GM21367 (cell line): ENCODE data around the gene NALF2.

Experiments used
- ATAC-seq: cut with Tn5 transposase; IDR thresholded peaks from one replicate; pipeline ENCODE4 v1.9.1; 2021; ENCODE audit not compliant: unreplicated experiment

NALF2 gene

GRCh38 chrX:69503782-69504625 lies at the start of gene NALF2:
Gene NALF2, plus strand, starts transcription at chrX:69504326. Its CDS starts 957 bp downstream, at chrX:69505283.
- no peak for ATAC-seq

GRCh38 chrX:69457756-69458155 lies 46.4 kb upstream of the NALF2 start:
- ATAC-seq = no peak

DNA sequence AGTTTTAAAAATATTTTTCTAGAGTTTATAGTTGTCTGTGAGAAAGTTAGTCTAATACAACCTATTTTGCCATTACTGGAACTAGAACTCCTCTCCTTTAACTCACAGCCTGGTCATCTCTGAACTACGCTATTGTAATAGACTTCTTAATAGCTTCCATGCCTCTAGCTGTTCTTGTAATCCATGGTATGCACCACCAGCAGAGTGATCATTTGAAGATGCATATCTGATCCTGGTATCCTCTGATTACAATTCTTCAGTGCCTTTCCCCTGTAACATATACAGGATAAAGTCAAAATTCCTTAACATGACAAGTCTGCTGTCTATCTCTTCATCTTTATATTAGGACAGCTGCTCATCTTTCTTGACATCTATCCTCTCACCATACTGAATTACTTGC lies 37.6 kb upstream of the NALF2 start:
- no peak for ATAC-seq

GRCh38 chrX:69469975-69470374 lies 34.2 kb upstream of the NALF2 start:
- no peak for ATAC-seq

DNA sequence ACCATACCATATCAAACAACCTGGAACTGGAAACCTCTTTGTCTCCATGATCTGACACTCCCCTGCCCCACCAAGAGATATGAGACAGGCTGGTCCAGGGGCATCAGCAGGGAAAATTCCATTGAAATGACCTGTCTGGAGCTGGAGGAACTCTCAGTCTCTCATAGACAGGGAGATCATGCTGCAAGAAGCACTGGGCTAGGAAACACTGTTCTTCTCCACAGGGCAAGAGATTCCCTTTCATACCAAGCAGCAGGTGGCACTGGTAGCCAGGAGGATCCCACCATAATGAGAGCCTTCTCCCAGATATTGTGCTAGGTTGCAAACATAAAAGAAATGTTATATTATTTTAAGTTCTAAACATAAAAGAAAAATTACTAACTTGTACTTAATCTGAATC lies 14.5 kb upstream of the NALF2 start:
- ATAC-seq = no peak

GRCh38 chrX:69493193-69493592 lies 10.9 kb upstream of the NALF2 start:
- no peak for ATAC-seq

- no peak for ATAC-seq
These were observed 10.4 kb upstream of the NALF2 start for GRCh38 chrX:69493766-69494165.

GRCh38 chrX:69496183-69496582 lies 7.9 kb upstream of the NALF2 start:
- ATAC-seq = no peak

- no peak for ATAC-seq
These were observed 2.7 kb upstream of the NALF2 start for GRCh38 chrX:69501429-69501828.

DNA sequence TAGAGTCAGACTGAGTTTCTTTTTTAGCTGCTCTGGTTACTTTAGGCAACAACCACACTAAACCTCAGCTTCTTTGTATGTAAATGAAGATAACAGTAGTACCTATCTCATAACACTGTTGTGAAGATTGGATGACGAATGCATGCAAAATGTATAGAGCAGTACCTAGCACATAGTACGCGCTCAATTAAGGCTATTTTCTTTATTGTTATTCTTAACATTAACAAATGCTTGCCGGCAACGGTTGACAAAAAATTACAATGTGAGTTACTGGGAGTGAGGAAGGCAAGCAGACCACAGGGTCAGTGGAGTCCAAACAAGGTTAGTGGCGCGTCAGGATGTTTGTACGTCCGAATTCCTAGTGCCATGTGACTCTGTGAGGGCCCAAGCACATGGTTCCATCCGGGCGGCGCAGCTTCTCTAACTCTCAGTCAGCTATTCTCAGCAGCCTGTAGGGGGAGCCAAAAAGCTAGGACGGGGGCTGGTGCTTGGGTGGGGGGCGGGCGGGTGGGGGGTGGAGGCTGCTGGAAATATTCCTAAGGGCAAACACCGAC lies 821 bp upstream of the NALF2 start:
- ATAC-seq = no peak

GRCh38 chrX:69504626-69505612 lies 793 bp downstream of the NALF2 start:
- ATAC-seq = no peak

GRCh38 chrX:69505772-69506616 lies 1.9 kb downstream of the NALF2 start:
- no peak for ATAC-seq

GRCh38 chrX:69506617-69507499 lies 2.7 kb downstream of the NALF2 start:
- no peak for ATAC-seq

DNA sequence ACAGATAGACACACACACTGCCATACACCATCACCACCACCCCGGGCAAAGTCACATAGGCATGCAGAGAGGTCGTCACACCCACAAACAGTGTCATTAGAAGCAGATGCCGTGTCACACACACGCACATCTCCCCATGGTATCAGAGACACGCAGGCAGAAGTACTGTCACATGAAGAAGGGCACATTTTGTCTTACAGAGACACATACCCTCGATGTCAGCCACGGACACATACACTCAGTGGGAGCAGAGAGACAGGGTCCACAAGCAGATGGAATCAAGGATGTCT lies 3.3 kb downstream of the NALF2 start:
- no peak for ATAC-seq

DNA sequence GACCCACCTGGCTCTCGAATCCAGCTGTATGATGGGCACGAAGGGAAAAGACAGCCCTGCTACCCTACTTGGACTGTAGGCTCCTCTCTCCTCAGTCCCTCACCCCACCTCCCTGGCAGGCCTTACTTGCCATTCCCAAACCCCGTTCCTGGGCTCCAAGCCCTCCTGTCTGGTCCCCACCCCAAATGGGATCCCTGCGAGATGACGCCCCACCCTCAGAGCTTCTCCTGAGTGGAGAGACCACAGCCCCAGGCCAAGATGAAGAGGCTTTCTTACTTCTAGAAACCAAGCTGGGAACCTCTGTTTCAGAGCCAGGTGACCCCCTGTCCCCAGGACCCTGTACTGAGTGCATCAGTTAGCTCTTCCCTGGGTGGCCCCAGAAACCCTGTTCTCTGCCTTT lies 4.5 kb downstream of the NALF2 start:
- ATAC-seq = no peak

GRCh38 chrX:69510137-69510715 lies 6.1 kb downstream of the NALF2 start:
- no peak for ATAC-seq

- no peak for ATAC-seq
These were observed 6.9 kb downstream of the NALF2 start for GRCh38 chrX:69510914-69511513.

GRCh38 chrX:69522052-69522451 lies 17.9 kb downstream of the NALF2 start:
- no peak for ATAC-seq

GRCh38 chrX:69523314-69523713 lies 19.2 kb downstream of the NALF2 start:
- no peak for ATAC-seq
